ENCODE results near the gene RSPH1. TPM values are rescaled to one million over a fixed set of nuclear protein-coding genes. Genes with fewer than 3 reads are reported as not detected.
"Not testable (repeated sequence)": the region's sequence is repeated elsewhere in the genome, so short reads cannot be mapped to it uniquely, and the experiment has no call there.

The RSPH1 gene
- total RNA-seq, 1 donor from 2014 or later, result not detected

- DNase-seq (ENCODE audit: low read depth in 2 of 2), result no peak
Observed at GRCh38 chr21:42489006-42489563, 6.9 kb downstream of the RSPH1 start.

GRCh38 chr21:42486531-42486930, 9.5 kb downstream of the RSPH1 start:
- no peak for DNase-seq (ENCODE audit: low read depth in 2 of 2)

DNA sequence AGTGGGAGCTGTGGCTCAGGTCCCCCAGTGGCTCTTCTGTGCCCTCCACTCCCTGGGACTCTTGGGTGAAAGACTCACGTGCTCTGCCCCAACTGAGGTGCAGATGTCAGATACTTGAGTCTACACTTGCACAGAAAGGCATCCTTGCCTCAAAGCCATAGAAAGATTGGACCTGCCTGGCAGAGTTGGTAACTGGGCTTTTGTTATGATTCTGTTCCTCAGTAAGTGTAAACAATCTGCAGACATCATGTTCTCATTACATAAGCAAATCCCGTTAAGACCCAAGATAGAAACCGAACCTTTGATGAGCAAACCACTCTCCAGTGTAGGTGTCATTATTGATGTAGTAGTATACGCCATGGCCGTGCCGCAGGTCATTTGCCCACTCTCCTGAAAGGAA, 10.0 kb downstream of the RSPH1 start:
- no peak for DNase-seq (ENCODE audit: low read depth in 2 of 2)

DNA sequence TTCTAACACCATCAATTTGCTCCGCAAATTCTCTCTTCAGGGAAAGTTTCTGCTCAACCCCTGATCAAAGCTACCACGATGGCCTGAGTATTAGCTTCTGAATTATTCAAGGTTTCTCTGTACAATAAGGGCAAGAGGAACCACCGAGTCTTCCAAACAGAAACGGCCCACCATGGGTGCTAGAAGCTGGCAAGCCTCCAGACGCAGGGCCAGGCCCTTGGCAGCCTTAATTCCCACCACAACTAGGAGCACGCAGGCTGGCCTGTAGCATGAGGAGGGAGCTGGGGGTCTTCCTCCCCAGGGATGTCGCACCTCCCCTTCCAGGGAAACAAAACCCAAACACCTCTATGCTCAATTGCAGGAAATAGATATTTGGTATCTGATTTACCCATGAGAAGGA, 11.1 kb downstream of the RSPH1 start:
- DNase-seq (ENCODE audit: low read depth in 2 of 2), result no peak

- no peak for DNase-seq (ENCODE audit: low read depth in 2 of 2)
Observed at GRCh38 chr21:42481169-42481568, 14.9 kb downstream of the RSPH1 start.

DNA sequence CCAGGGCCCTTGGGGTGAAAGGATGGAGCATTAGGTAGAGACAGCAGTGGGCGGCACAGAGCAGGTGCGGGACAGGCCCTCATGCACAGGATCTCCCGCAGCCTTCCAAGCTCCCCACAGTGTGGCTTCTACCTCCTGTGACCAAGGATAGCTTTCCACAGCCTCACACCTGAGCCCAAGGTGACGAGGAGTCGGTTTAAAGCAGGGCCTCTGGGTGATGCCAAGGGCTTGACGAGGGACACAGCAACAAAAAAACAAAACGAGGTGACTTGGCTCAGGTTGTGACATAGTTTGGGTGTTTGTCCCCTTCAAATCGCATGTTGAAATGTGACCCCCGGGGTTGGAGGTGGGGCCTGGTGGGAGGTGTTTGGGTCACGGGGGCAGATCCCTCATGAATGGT, 15.3 kb downstream of the RSPH1 start:
- DNase-seq (ENCODE audit: low read depth in 2 of 2), result no peak

DNA sequence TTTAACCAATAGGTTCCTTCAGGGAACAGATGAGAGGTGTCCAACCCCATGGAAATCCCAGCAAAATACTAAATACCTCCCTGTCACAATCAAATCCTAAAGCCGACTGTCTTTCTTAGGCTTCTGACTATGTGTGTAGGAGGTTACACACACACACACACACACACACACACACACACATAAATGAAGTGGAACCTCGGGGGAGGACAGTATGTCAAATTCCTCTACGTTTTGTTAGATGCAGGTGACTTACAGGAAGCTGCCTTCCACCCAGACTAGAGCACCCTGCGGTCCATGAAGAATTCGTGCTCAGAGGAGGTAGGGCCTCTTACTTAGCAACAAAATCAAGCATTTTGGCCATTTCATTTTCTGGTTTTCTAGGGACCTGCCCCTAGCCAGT, 16.4 kb downstream of the RSPH1 start:
- no peak for DNase-seq (ENCODE audit: low read depth in 2 of 2)

GRCh38 chr21:42478504-42478903, 17.5 kb downstream of the RSPH1 start:
- DNase-seq (ENCODE audit: low read depth in 2 of 2), result no peak

DNA sequence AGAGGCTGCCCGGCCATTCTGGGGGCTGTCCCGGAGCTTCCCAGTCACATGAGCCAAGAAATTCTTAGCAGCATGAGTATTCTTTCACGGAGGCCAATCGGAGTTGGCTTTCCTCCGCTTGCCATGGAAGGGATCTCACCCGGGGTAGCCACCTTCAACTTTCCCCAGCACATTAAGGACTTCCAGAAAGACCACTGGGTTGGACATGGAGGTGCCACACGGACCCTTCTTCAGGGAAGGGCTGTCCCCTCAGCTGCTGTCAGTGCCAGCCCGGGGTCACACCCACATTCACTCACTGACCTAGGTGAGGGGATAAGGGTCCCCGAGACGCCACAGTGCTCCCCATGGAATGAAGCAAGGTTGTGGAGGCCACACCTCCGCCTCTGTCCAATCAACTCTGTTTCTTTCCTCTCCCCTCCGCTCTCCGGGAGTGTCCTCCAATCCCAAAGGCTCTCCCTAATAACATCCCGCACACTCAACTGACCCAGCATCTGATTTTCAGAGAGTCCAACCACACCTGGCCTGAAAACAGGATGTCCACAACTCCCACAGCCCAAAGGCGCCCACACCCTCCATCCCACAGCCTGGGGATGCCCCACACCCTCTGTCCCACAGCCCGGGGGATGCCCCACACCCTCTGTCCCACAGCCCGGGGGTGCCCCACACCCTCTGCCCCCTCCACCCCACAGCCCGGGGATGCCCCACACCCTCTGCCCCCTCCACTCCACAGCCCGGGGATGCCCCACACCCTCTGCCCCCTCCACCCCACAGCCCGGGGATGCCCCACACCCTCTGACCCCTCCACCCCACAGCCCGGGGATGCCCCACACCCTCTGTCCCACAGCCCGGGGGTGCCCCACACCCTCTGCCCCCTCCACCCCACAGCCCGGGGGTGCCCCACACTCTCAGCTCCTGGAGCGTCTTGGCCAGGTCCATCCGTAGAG, 19.4 kb downstream of the RSPH1 start:
- DNase-seq (ENCODE audit: low read depth in 2 of 2), result no peak

- no peak for DNase-seq (ENCODE audit: low read depth in 2 of 2)
Observed at GRCh38 chr21:42475526-42476387, 20.3 kb downstream of the RSPH1 start.

DNA sequence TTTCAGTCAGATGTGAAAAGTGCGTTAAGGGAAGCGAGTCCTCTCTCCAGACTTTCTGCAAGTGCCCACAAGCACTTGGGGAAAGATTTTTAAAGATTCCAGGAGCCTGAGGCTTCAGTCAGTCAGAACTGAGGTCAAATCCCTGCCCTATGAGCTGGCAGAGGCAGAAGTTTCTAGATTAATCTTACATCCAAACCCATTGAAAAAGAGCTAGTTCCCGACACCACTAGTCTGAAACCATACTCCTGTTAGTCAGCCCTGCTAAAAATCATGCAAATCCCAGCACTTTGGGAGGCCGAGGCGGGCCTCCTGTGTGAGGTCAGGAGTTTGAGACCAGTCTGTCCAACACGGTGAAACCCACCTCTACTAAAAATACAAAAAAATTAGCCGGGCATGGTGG, 21.0 kb downstream of the RSPH1 start:
- DNase-seq (ENCODE audit: low read depth in 2 of 2), result no peak

DNA sequence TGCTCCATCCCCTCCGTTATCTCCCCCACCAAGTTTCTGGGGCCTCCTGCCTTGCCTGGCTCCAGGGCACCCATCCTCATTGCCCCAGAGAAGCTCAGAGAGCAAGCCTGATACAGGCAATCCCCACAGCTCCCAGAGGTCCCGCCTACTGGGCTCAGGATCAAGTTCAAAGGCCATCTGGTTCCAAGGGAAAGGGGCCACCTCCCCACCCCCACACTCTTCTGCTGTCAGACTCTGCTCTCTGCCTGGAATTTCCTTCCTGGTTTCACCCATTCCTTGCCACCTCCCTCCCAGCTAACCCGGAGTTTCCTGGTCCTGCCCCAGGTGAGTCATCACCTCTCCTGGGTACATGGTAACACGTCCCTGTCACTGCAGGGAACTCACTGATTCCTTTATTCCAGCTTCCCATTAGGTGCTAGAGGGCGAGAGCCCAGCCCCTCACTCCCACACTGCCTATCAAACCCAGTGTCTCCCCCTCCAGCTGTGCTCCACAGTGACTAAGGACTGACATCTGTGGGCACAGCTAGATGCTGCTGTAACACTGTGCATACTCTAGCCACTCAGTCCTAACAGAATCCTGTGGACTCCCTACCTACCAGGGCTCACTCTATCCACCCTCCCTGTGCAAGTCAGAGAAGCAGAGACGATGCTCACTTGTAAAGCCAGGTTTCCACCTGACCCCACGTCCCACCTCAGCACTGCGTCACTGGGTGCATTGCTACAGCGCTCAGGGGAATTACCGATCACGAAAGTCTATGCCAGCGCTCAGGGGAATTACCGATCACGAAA, 21.8 kb downstream of the RSPH1 start:
- peak; percentile 22 to 42 for DNase-seq (ENCODE audit: low read depth in 2 of 2)

GRCh38 chr21:42473498-42474042, 22.5 kb downstream of the RSPH1 start:
- no peak for DNase-seq (ENCODE audit: low read depth in 2 of 2)

GRCh38 chr21:42472521-42472920, 23.5 kb downstream of the RSPH1 start:
- DNase-seq (ENCODE audit: low read depth in 2 of 2), result no peak

- no peak for DNase-seq (ENCODE audit: low read depth in 2 of 2)
Observed at GRCh38 chr21:42471716-42472330, 24.2 kb downstream of the RSPH1 start.

- no peak for DNase-seq (ENCODE audit: low read depth in 2 of 2)
Observed at GRCh38 chr21:42471206-42471605, 24.8 kb downstream of the RSPH1 start.

DNA sequence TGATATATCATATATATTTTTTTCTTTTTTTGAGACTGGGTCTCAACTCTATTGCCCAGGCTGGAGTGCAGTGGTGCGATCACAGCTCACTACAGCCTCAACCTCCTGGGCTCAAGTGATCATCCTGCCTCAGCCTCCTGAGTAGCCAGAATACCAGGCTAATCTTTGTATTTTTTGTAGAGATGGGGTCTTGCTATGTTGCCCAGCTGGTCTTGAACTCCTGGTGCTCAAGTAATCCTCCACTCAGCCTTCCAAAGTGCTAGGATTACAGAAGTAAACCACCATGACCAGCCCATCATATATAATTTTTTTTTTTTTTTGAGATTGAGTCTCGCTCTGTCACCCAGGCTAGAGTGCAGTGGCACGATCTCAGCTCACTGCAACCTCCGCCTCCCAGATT, 26.3 kb downstream of the RSPH1 start:
- DNase-seq (ENCODE audit: low read depth in 2 of 2), result not testable (repeated sequence)

GRCh38 chr21:42469272-42469671, 26.8 kb downstream of the RSPH1 start:
- DNase-seq (ENCODE audit: low read depth in 2 of 2), result no peak

GRCh38 chr21:42468491-42469131, 27.4 kb downstream of the RSPH1 start:
- no peak for DNase-seq (ENCODE audit: low read depth in 2 of 2)
